ENCODE data around the gene CACNG4. TPM values are rescaled to one million over a fixed set of nuclear protein-coding genes. Genes with fewer than 3 reads are reported as not detected.
"Not testable (repeated sequence)": the region's sequence is repeated elsewhere in the genome, so short reads cannot be mapped to it uniquely, and the experiment has no call there.

The CACNG4 gene
- total RNA-seq, 1 experiment from 2014 or later: 6.3 TPM

GRCh38 chr17:66971730-66972441, 7.4 kb downstream of the CACNG4 start:
- Histone ChIP-seq H4K8ac (replicated peaks; ENCODE audit: insufficient read length, low read depth, low read length) (no peak overlapping the region), H3K23me2 (ENCODE audit: insufficient read length, low read depth, low read length, poor library complexity, severe bottlenecking) (no peaks in the 10 kb centered on the region), H2BK120ac (ENCODE audit: low read depth, low read length, poor library complexity, severe bottlenecking) (no peak overlapping the region), H2AK5ac (ENCODE audit: insufficient read length, low read length) (no peak overlapping the region), H3T11ph (ENCODE audit: low read length) (no peak overlapping the region), H3K27me3 (ENCODE audit: insufficient read depth, low read length) (peaks cover under 1% of the 10 kb centered on the region; the same call in 1 of the 2 replicates), H4K91ac (ENCODE audit: insufficient read length, low read depth, low read length) (no peak overlapping the region), H2BK5ac (ENCODE audit: insufficient read length, low read length) (no peak overlapping the region), H3K14ac (ENCODE audit: insufficient read depth, low read length) (no peak overlapping the region), H4K20me1 (ENCODE audit: control insufficient read depth, insufficient read depth, insufficient read length) (no peaks in the 10 kb centered on the region), H3K4ac (ENCODE audit: low read depth, low read length) (no peak overlapping the region), H2BK12ac (ENCODE audit: insufficient read length, low read depth, low read length) (no peak overlapping the region), H2BK15ac (ENCODE audit: low read depth, low read length) (no peak overlapping the region), H3K79me1 (ENCODE audit: insufficient read depth, low read depth, low read length, poor library complexity, severe bottlenecking) (no peaks in the 10 kb centered on the region), H2AFZ (ENCODE audit: low read length) (no peak overlapping the region), H3K56ac (ENCODE audit: insufficient read length, low read depth, low read length) (no peak overlapping the region), H3K4me1 (ENCODE audit: insufficient read depth, low read length) (no peaks in the 10 kb centered on the region), H3K27ac (ENCODE audit: insufficient read length, low read depth, low read length) (no peak overlapping the region), H3K23ac (ENCODE audit: insufficient read length, low read depth, low read length) (no peak overlapping the region), H3K9ac (ENCODE audit: extremely low read depth, insufficient read length, low read length) (no peak overlapping the region), H2BK20ac (ENCODE audit: low read depth, low read length, poor library complexity, severe bottlenecking) (no peak overlapping the region), H3K18ac (ENCODE audit: insufficient read length, low read depth, low read length) (no peak overlapping the region), H3K79me2 (ENCODE audit: insufficient read depth, low read length) (no peaks in the 10 kb centered on the region), H4K5ac (ENCODE audit: insufficient read length, low read depth, low read length) (no peak overlapping the region), H3K9me3 (ENCODE audit: control insufficient read depth, low read depth, low read length) (no peaks in the 10 kb centered on the region), H3K4me2 (ENCODE audit: insufficient read depth, insufficient read length, low read length) (no peak overlapping the region)
- H3K9me3 Mint-ChIP-seq: no peaks in the 10 kb centered on the region
- H3K4me1 Mint-ChIP-seq: peaks cover 14 to 29% of the 10 kb centered on the region in 2 experiments
- H3K36me3 Mint-ChIP-seq (ENCODE audit: insufficient read depth in 1 of 3, low read depth in 3 of 3): no peaks in the 10 kb centered on the region
- peaks cover 30% of the 10 kb centered on the region for H3K27me3 Mint-ChIP-seq (ENCODE audit: low read depth)
- no peak overlapping the region for H3K27ac Mint-ChIP-seq
- DNase-seq: no peak
- no peak for TF ChIP-seq CTCF (conservative IDR thresholded peaks at IDR 0.05)
- no CpG with 5 or more reads among the region's 15 CpGs for WGBS (ENCODE audit: extremely low coverage, insufficient read length, low lambda C conversion rate)
- H3K4me3 Mint-ChIP-seq: no peak overlapping the region; a peak in 1 of 5 replicates

GRCh38 chr17:66972442-66972830, 7.9 kb downstream of the CACNG4 start:
- not testable (repeated sequence) for H3K14ac ChIP-seq (ENCODE audit: insufficient read depth, low read length); H3K4me3 Mint-ChIP-seq; H4K91ac ChIP-seq (ENCODE audit: insufficient read length, low read depth, low read length); H2BK15ac ChIP-seq (ENCODE audit: low read depth, low read length); H2BK5ac ChIP-seq (ENCODE audit: insufficient read length, low read length); H3K56ac ChIP-seq (ENCODE audit: insufficient read length, low read depth, low read length); H3K18ac ChIP-seq (ENCODE audit: insufficient read length, low read depth, low read length); H4K20me1 ChIP-seq (ENCODE audit: control insufficient read depth, insufficient read depth, insufficient read length); H2BK20ac ChIP-seq (ENCODE audit: low read depth, low read length, poor library complexity, severe bottlenecking); H2BK120ac ChIP-seq (ENCODE audit: low read depth, low read length, poor library complexity, severe bottlenecking); H3K23me2 ChIP-seq (ENCODE audit: insufficient read length, low read depth, low read length, poor library complexity, severe bottlenecking); H3K4me1 ChIP-seq (ENCODE audit: insufficient read depth, low read length); H2BK12ac ChIP-seq (ENCODE audit: insufficient read length, low read depth, low read length); H3K23ac ChIP-seq (ENCODE audit: insufficient read length, low read depth, low read length); H4K8ac ChIP-seq (replicated peaks; ENCODE audit: insufficient read length, low read depth, low read length); H3K9ac ChIP-seq (ENCODE audit: extremely low read depth, insufficient read length, low read length); H3K36me3 Mint-ChIP-seq (ENCODE audit: insufficient read depth in 1 of 3, low read depth in 3 of 3); H4K5ac ChIP-seq (ENCODE audit: insufficient read length, low read depth, low read length); H2AFZ ChIP-seq (ENCODE audit: low read length); H3K79me2 ChIP-seq (ENCODE audit: insufficient read depth, low read length); H3K79me1 ChIP-seq (ENCODE audit: insufficient read depth, low read depth, low read length, poor library complexity, severe bottlenecking); H3K9me3 ChIP-seq (ENCODE audit: control insufficient read depth, low read depth, low read length); H3K4ac ChIP-seq (ENCODE audit: low read depth, low read length); H3K27ac Mint-ChIP-seq; DNase-seq; H3K4me2 ChIP-seq (ENCODE audit: insufficient read depth, insufficient read length, low read length); H3K9me3 Mint-ChIP-seq; H2AK5ac ChIP-seq (ENCODE audit: insufficient read length, low read length); H3T11ph ChIP-seq (ENCODE audit: low read length); H3K27ac ChIP-seq (ENCODE audit: insufficient read length, low read depth, low read length); H3K27me3 ChIP-seq (ENCODE audit: insufficient read depth, low read length)
- H3K4me1 Mint-ChIP-seq: peaks cover 15 to 29% of the 10 kb centered on the region in 2 experiments
- H3K27me3 Mint-ChIP-seq (ENCODE audit: low read depth): peaks cover 25% of the 10 kb centered on the region
- WGBS (ENCODE audit: extremely low coverage, insufficient read length, low lambda C conversion rate): no CpG with 5 or more reads among the region's 10 CpGs

All from H9 (cell line).